Measurements from ENCODE around the gene MYO7A.

GRCh38 chr11:77120571-77120970, 7.5 kb upstream of the MYO7A start:
- TF ChIP-seq, protein P1, sequence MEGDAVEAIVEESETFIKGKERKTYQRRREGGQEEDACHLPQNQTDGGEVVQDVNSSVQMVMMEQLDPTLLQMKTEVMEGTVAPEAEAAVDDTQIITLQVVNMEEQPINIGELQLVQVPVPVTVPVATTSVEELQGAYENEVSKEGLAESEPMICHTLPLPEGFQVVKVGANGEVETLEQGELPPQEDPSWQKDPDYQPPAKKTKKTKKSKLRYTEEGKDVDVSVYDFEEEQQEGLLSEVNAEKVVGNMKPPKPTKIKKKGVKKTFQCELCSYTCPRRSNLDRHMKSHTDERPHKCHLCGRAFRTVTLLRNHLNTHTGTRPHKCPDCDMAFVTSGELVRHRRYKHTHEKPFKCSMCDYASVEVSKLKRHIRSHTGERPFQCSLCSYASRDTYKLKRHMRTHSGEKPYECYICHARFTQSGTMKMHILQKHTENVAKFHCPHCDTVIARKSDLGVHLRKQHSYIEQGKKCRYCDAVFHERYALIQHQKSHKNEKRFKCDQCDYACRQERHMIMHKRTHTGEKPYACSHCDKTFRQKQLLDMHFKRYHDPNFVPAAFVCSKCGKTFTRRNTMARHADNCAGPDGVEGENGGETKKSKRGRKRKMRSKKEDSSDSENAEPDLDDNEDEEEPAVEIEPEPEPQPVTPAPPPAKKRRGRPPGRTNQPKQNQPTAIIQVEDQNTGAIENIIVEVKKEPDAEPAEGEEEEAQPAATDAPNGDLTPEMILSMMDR (IDR thresholded peaks at IDR 0.05; ENCODE audit: low read length), result no peak
- no peak for TF ChIP-seq EZH2 (IDR thresholded peaks at IDR 0.05; ENCODE audit: borderline replicate concordance, low read length)

Data from OCI-LY1 (cell line).